Globus pallidus (tissue), 1 donor: ENCODE measurements around the gene SNHG17.
A peak's percentile ranks its signal among the peaks of the same experiment; 100 is the strongest.
"Not testable (repeated sequence)": the region's sequence is repeated elsewhere in the genome, so short reads cannot be mapped to it uniquely, and the experiment has no call there.

Experiments used
- DNase-seq: peaks from one replicate; pipeline ENCODE4 v3.0.0-alpha.2; 2015; ENCODE audit warnings: low spot score

Gene SNHG17

DNA sequence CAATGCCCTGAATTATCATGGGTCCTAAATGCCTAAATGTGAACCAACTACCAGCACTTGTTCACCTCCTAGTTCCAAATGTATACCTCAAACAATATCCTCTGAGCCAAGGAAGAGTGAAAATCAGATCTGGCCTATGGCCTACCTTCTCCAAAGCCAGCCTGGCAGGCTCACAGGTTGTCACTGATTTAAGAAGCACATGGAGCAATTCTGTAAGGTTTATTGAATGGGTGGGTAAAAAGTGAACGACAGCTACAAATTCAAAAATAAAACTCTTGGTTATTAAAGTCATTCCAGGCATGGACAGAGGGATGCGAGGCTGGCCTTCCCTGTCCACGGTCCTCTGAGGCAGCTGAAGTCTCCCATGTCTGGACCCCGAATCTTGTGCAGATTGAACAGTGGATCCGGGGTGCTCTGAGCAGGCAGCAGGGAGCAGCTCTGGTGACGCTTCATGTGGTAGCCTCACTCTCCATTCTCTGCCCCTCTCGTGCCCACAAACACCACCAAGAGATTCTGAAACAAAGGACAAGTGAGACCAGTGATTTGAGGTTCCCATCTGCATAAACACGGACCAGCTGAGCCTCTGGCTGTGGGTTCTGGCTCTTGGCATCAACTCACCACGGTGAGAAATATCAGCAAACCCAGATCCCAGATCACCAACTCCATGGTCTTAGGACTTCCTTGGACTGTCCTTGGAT, 14.6 kb downstream of the SNHG17 start:
- peak; percentile 54 for DNase-seq

GRCh38 chr20:38418509-38419204, 16.5 kb downstream of the SNHG17 start:
- peak; percentile 62 for DNase-seq

DNA sequence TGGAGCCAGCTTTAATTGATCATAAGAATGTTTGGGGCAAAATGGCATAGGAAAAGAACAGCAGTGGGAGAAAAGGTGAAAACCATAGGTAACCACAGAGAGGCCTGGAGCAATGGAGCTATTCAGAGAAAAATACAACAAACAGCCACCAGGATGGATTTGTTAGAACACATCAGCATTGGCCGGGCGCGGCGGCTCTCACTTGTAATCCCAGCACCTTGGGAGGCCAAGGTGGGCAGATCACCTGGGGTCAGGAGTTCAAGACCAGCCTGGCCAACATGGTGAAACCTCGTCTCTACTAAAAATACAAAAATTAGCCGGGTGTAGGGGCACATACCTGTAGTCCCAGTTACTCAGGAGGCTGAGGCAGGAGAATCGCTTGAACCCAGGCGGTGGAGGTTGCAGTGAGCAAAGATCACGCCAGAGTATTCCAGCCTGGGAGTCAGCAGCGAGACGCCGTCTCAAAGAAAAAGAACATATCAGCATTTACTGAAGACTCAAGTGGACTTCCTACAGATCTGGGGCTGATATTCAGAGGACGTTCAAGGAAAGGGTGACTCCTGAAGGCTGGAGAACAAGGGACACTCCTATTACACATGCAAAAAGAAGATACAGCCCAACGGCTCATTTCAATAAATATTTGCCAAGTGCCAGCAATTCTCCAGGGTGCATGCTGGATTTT, 20.2 kb downstream of the SNHG17 start:
- no peak for DNase-seq

GRCh38 chr20:38412877-38413577, 22.1 kb downstream of the SNHG17 start:
- DNase-seq: peak; percentile 75

DNA sequence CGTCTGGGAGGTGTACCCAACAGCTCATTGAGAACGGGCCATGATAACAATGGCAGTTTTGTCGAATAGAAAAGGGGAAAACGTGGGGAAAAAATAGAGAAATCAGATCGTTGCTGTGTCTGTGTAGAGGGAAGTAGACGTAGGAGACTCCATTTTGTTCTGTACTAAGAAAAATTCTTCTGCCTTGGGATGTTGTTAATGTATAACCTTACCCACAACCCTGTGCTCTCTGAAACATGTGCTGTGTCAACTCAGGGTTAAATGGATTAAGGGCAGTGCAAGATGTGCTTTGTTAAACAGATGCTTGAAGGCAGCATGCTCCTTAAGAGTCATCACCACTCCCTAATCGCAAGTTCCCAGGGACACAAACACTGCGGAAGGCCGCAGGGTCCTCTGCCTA, 27.3 kb downstream of the SNHG17 start:
- not testable (repeated sequence) for DNase-seq

DNA sequence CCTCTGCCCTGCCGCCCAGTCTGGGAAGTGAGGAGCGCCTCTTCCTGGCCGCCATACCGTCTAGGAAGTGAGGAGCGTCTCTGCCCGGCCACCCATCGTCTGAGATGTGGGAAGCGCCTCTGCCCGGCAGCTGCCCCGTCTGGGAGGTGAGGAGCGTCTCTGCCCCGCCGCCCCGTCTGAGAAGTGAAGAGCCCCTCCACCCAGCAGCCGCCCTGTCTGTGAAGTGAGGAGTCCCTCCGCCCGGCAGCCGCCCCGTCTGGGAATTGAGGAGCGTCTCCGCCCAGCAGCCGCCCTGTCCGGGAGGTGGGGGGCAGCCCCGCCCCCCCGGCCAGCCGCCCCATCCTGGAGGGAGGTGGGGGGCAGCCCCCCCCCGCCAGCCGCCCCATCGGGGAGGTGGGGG, 27.8 kb downstream of the SNHG17 start:
- no peak for DNase-seq

GRCh38 chr20:38406476-38406875, 28.7 kb downstream of the SNHG17 start:
- peak; percentile 55 for DNase-seq

GRCh38 chr20:38405132-38405531, 30.0 kb downstream of the SNHG17 start:
- no peak for DNase-seq

DNA sequence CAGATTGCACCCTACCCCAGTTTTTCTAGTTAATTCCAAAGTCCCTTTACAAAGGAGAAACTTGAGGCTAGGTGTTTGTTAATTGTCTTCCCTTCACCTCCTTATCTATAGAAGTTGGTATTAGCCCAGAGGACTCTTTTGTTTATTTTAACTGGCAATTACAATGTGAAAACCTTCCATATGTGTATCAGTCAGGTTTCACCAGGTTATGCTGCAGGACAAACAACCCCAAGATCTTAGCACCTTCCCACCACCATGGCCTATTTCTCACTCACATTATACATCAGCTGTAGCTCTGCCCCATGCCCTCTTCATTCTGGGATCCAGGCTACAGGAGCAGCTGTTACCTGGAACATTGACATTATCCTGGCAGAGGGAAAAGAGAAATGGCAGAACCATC, 31.1 kb downstream of the SNHG17 start:
- DNase-seq: no peak

DNA sequence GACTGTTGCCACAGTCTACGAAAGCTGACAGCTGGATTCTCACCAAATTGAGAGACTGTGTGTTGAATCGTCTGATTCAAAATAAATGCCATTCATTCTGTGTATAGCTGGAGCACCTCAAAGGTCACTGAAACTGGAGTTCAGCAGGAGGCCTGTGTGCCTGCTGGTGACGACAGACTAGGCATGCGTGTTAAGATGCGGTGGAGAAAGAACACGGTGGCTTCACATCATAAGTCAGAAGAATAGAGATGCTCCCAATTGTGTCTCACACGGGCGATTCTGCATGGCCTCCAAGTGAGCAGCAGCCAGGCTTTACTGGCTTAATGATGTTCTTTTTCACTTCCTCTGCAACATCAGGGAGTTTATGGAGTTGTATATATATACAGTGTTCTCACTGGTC, 32.3 kb downstream of the SNHG17 start:
- no peak for DNase-seq

DNA sequence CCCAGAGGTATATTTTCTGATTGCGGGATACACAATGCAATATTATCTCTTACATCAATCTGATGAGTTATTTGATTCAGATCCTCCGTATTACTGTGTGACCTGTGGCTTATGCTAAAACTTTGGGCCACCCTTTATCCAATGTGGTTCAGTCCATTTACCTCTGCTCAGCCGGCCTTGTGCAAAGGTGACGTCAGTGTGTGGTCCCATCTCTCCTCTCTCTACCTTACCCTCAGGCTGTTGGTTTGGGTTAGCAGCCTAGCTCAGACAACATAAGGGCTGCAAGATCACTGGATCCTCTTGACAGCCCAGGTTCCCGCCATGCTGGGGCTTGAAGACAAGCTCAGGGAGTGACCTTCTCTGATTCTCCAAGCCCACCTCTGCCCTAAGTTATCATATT, 33.0 kb downstream of the SNHG17 start:
- no peak for DNase-seq

- DNase-seq: not testable (repeated sequence)
Measured at GRCh38 chr20:38395751-38396395, 39.3 kb downstream of the SNHG17 start.

DNA sequence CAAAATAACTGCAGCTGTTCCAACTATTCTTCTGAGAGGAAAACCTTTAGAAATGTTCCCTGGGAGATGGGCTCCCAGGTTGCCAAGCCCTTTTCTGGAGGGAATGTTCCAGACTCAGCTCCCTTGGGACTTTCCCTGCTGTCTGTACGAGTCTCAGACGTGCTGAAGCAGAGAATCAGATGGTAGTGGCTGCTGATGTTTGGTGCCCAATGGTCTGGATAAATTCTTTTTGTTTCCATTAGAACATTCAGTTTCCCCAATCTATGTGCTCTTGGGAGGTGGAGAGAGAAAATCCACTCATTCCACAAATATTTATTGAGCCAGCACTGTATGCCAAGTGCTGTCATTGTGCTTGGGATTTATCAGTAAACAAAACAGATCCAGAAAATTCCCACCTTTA, 40.0 kb downstream of the SNHG17 start:
- no peak for DNase-seq

- DNase-seq: no peak
Measured at GRCh38 chr20:38393259-38393658, 41.9 kb downstream of the SNHG17 start.

DNA sequence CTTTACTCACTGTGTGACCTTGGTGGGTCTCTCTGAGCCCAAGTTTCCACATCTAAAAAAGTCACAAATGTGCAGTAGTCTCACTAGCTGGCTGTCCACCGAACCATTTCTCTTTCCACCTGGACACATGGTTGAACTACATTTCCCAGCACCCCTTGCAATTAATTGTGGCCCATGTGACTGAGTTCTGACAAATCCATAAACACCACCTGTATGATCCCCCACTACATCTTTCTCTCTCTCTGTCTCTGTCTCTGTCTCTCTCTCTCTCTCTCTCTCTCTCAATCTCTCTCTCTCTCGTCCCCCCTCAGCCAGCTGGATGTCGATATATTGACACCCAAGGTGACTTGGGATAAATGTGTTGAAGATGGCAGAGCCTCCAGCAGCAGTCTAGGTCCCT, 42.8 kb downstream of the SNHG17 start:
- no peak for DNase-seq

DNA sequence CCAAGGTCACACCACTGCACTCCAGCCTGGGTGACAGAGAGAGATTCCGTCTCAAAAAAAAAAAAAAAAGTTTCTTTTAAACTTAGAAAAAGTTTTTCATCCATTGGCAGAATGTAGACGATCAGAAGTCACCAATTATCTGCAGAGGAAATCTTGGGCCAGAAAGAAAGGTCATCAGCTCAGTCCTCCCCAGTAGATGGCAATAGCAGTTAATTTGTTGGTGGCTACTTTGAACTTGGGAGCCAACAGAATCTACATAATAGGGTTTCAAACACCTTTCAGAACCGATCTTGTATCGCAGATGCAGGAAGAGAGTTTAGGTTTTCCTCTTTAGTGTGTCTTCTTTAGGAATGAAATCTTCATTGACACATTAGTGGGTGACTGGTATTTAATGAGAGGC, 47.2 kb downstream of the SNHG17 start:
- peak; percentile 37 for DNase-seq

GRCh38 chr20:38386851-38387250, 48.3 kb downstream of the SNHG17 start:
- no peak for DNase-seq

- no peak for DNase-seq
Measured at GRCh38 chr20:38386004-38386403, 49.1 kb downstream of the SNHG17 start.

- DNase-seq: no peak
Measured at GRCh38 chr20:38383147-38383546, 52.0 kb downstream of the SNHG17 start.

DNA sequence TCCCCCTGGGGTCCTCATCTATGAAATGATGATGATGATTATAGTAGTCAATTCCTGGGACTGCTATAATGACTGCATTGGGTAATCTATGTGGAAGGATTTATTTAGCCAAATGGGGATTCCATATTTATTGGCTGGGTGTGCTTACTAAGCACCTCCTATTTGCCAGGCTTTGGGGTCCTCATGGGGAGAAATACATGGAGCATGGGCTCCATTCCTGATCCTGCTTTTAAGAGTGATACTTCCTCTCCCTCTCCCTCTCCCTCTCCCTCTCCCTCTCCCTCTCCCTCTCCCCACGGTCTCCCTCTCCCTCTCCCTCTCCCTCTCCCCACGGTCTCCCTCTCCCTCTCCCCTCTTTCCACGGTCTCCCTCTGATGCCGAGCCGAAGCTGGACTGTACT, 57.3 kb downstream of the SNHG17 start:
- DNase-seq: not testable (repeated sequence)

GRCh38 chr20:38377039-38377685, 58.0 kb downstream of the SNHG17 start:
- DNase-seq: peak; percentile 59

DNA sequence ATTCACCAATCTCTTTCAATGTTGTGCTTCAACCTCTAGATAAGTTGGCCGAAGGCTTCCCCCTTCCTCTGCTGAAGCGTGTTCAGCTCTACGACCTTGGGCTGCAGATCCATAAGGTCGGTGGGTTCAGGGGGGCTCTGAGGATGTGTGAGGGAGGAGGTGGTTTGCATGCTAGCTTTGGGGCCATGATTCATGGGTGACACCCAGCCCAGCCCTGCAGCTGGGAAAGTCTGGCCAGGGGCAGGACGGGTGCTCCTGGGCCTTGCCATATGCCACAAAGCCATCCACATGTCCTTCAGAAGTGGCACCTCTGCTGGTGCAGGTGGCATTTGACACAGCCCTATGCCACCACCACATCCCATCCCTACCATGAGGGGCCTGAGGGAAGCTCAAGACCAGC, 61.2 kb downstream of the SNHG17 start:
- DNase-seq: no peak
